Gastroesophageal sphincter (tissue), 3 donors: ENCODE data around the gene FANCD2.

Source experiments
- CTCF ChIP-seq, 4 experiments: fragments of 200-600 bp in 2 of 4; fragments of 450-650 bp in 2 of 4; sonication (generic) in 1 of 4; IDR thresholded peaks; one replicate each; pipeline ENCODE4 v1.5.1; 2017 to 2019; ENCODE audit warnings: antibody characterized with exemption in 4 of 4, mild to moderate bottlenecking in 2 of 4, moderate library complexity in 2 of 4
- POLR2A ChIP-seq, 2 donors: fragments of 450-650 bp; IDR thresholded peaks; one replicate each; pipeline ENCODE4 v1.6.1; 2017; ENCODE audit warnings: antibody characterized with exemption in 2 of 2, mild to moderate bottlenecking in 2 of 2, moderate library complexity in 1 of 2
- POLR2AphosphoS5 ChIP-seq: sonication (generic); formaldehyde crosslinking; IDR thresholded peaks from one replicate; pipeline ENCODE4 v1.6.1; 2017; ENCODE audit warnings: antibody characterized with exemption

GRCh38 chr3:10106919-10107318 is 80.7 kb downstream of the FANCD2 start:
- TF ChIP-seq CTCF (IDR thresholded peaks at IDR 0.05) (no peak), POLR2A (IDR thresholded peaks at IDR 0.05) (no peak), POLR2AphosphoS5 (no peak)
